HG03575 (cell line): ENCODE results near the gene TNS1.

Experiments used
- ATAC-seq: cut with Tn5 transposase; IDR thresholded peaks from one replicate; pipeline ENCODE4 v1.9.1; 2021; ENCODE audit not compliant: unreplicated experiment, insufficient number of reproducible peaks, low FRiP score; ENCODE audit errors: extremely low read depth

The TNS1 gene

GRCh38 chr2:217987391-217987790 lies 15.4 kb downstream of the TNS1 start:
- no peak for ATAC-seq

GRCh38 chr2:217986256-217986961 lies 16.4 kb downstream of the TNS1 start:
- ATAC-seq = no peak

GRCh38 chr2:217983276-217984233 lies 19.2 kb downstream of the TNS1 start:
- ATAC-seq = no peak

GRCh38 chr2:217981971-217982370 lies 20.8 kb downstream of the TNS1 start:
- no peak for ATAC-seq

GRCh38 chr2:217981084-217981730 lies 21.6 kb downstream of the TNS1 start:
- ATAC-seq = no peak

- no peak for ATAC-seq
Observed at GRCh38 chr2:217980591-217980990, 22.2 kb downstream of the TNS1 start.

- no peak for ATAC-seq
Observed at GRCh38 chr2:217980036-217980435, 22.8 kb downstream of the TNS1 start.

- ATAC-seq = no peak
Observed at GRCh38 chr2:217979151-217979811, 23.5 kb downstream of the TNS1 start.

GRCh38 chr2:217978536-217979150 lies 24.2 kb downstream of the TNS1 start:
- ATAC-seq = no peak

GRCh38 chr2:217977840-217978535 lies 24.8 kb downstream of the TNS1 start:
- no peak for ATAC-seq

- ATAC-seq = no peak
Observed at GRCh38 chr2:217976301-217976700, 26.5 kb downstream of the TNS1 start.

- no peak for ATAC-seq
Observed at GRCh38 chr2:217975626-217976025, 27.2 kb downstream of the TNS1 start.

- no peak for ATAC-seq
Observed at GRCh38 chr2:217974389-217975005, 28.3 kb downstream of the TNS1 start.

GRCh38 chr2:217973008-217973787 lies 29.6 kb downstream of the TNS1 start:
- ATAC-seq = no peak

- no peak for ATAC-seq
Observed at GRCh38 chr2:217972490-217972889, 30.3 kb downstream of the TNS1 start.

- ATAC-seq = no peak
Observed at GRCh38 chr2:217972037-217972436, 30.8 kb downstream of the TNS1 start.

- no peak for ATAC-seq
Observed at GRCh38 chr2:217971166-217971565, 31.6 kb downstream of the TNS1 start.
